Medulla oblongata (tissue), 1 donor: ENCODE results near the gene NUP93.

Source experiments
- DNase-seq: peaks from one replicate; pipeline ENCODE4 v3.0.0-alpha.2; 2015; ENCODE audit errors: extremely low spot score

The NUP93 gene

GRCh38 chr16:56894331-56894917, 164.5 kb downstream of the NUP93 start:
- no peak for DNase-seq

DNA sequence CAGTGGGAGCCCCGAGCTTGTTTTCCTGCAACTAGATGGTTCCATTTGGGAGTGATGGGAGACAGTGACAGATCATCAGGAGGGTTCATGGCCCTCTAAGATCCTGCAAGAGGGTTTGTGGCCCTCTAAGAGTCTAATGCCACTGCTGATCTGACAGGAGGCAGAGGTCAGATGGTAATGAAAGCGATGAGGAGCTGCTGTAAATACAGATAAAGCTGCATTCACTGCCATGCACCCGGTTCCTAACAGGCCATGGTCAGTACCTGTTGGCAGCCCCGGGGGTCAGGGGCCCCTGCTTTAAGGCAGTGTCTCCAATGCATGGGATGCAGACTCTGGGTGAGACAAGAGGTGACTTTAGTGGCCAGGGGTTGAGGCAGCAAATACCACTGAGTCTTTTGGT, 165.9 kb downstream of the NUP93 start:
- DNase-seq: no peak

- no peak for DNase-seq
Observed at GRCh38 chr16:56896244-56896643, 166.3 kb downstream of the NUP93 start.

DNA sequence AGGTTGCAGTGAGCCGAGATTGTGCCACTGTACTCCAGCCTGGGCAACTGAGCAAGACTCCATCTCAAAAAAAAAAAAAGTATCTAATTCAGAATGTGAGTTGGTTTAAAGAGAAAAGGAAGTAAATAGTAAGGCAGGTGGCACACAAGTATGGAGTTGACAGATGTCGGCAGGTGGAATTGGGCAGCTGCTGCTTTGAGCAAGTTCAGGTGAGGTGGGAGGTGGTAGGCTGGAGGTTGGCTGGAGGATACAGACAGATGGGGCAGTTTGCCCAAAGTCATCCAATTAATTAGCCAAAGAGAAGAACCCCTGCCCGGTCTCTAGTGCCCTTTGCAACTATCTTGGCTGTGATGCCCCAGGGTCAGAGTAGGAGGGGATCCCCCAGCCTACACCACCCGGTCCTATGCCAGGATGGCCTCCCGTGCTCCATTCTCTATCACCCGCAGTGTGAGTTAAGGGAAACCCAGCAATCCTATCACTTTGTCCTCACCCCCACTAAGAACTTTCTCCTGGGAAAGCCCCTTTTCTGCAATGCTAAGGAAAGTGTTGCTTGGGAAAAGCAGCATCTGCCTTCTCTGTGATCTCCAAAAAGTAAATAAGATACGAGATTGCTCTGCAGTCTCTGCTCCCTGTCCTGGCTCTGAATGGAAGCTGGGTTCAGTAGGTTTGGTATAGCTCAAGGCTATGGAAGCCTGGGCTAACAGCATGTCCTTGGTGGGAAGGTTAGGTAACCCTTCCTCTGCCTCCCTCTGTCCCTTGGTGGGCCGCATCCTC, 167.3 kb downstream of the NUP93 start:
- no peak for DNase-seq

- no peak for DNase-seq
Observed at GRCh38 chr16:56898847-56899246, 168.9 kb downstream of the NUP93 start.
